ENCODE data around the gene TBC1D22A. TPM values are rescaled to one million over a fixed set of nuclear protein-coding genes. Genes with fewer than 3 reads are reported as not detected.

The TBC1D22A gene
- total RNA-seq, 4 donors from 2014 or later: 18.8 to 25.2 (median 23.1) TPM

DNA sequence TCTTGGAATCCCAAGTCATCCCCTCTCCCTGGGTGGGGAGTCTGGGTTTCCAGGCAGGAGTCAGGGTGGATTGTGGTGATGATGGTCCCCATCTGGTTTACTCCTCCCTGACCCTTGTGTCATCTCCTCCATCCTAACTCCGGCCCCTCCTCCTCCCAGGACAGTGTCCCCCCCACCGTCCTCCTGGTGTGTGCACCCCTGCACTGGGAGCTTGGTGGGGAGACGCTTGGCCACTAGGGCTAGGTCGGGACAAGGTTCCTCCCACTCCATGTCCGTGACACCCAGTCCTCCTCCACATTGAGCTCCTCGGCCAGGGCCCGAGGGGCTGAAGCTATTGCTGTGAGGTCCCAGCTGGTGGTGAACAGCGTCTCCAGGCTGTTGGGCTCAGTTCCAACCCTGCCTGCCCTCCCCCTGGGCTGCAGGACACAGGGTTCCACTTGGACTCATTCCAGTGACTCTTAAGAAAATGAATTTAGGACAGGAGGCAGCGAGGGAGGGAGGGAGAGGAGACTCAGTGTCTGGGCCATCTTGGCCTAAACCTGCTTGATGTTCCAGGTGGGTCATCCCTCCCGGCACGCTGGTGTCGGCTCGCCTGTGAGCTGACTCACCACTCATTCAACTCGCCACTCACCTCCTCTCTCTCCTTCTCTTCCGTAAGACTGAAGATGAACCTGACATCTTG is 433.2 kb downstream of the TBC1D22A start:
- intact Hi-C loops (cut with DNase I; ENCODE audit: low total_unique reads) (no loop called here), in situ Hi-C loops (cut with MboI; ENCODE audit: low sequenced_read_pairs in 4 of 4) (no loop called here)
- no peak for TF ChIP-seq POLR2A (IDR thresholded peaks at IDR 0.05)
- TF ChIP-seq, protein P1, sequence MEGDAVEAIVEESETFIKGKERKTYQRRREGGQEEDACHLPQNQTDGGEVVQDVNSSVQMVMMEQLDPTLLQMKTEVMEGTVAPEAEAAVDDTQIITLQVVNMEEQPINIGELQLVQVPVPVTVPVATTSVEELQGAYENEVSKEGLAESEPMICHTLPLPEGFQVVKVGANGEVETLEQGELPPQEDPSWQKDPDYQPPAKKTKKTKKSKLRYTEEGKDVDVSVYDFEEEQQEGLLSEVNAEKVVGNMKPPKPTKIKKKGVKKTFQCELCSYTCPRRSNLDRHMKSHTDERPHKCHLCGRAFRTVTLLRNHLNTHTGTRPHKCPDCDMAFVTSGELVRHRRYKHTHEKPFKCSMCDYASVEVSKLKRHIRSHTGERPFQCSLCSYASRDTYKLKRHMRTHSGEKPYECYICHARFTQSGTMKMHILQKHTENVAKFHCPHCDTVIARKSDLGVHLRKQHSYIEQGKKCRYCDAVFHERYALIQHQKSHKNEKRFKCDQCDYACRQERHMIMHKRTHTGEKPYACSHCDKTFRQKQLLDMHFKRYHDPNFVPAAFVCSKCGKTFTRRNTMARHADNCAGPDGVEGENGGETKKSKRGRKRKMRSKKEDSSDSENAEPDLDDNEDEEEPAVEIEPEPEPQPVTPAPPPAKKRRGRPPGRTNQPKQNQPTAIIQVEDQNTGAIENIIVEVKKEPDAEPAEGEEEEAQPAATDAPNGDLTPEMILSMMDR (IDR thresholded peaks at IDR 0.05 in 4 of 5, conservative IDR thresholded peaks at IDR 0.05 in 1 of 5): no peak
- H3K4me3 ChIP-seq: no peak overlapping the region
- H3K36me3 ChIP-seq: no peaks in the 10 kb centered on the region
- no peaks in the 10 kb centered on the region for H3K9me3 ChIP-seq
- H3K27me3 ChIP-seq: peaks cover 9 to 21% (median 19%) of the 10 kb centered on the region in 3 donors
- DNase-seq (no peak), ATAC-seq (no peak)
- H3K4me1 ChIP-seq: no peaks in the 10 kb centered on the region
- H3K27ac ChIP-seq: no peak overlapping the region

DNA sequence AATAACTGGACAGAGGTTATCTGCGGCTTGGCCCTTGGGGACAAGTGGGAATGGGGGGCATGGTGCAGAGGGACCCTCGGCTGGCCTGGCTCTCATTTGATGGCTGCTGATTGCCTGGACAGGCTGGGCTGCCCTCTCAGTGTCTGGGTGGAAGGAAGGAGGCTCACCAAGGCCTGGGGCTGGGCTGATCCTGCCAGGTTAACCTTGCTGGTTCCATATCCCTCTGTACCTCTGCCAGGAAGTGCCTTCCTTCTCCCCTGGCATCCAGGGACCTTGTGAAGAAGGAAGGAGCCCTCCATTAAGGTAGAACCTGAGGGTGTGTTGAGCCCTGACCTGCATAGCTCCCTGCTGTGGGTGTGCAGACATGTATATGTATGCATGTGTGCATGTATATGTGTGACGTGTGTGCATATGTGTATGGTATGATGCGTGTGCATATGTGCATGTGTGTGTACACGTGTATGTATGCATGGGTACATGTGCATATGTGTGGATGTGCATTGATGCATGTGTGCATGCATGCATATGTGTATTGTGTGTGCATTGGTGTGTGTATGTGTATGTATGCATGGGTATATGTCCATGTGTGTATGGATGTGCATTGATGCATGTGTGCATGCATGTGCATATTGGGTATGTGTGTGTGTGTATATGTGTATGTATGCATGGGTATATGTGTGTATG is 433.9 kb downstream of the TBC1D22A start:
- DNase-seq: no peak
- H3K27me3 ChIP-seq: peaks cover 14 to 28% (median 20%) of the 10 kb centered on the region in 3 donors
- in situ Hi-C loops (cut with MboI; ENCODE audit: low sequenced_read_pairs in 4 of 4): no loop called here

DNA sequence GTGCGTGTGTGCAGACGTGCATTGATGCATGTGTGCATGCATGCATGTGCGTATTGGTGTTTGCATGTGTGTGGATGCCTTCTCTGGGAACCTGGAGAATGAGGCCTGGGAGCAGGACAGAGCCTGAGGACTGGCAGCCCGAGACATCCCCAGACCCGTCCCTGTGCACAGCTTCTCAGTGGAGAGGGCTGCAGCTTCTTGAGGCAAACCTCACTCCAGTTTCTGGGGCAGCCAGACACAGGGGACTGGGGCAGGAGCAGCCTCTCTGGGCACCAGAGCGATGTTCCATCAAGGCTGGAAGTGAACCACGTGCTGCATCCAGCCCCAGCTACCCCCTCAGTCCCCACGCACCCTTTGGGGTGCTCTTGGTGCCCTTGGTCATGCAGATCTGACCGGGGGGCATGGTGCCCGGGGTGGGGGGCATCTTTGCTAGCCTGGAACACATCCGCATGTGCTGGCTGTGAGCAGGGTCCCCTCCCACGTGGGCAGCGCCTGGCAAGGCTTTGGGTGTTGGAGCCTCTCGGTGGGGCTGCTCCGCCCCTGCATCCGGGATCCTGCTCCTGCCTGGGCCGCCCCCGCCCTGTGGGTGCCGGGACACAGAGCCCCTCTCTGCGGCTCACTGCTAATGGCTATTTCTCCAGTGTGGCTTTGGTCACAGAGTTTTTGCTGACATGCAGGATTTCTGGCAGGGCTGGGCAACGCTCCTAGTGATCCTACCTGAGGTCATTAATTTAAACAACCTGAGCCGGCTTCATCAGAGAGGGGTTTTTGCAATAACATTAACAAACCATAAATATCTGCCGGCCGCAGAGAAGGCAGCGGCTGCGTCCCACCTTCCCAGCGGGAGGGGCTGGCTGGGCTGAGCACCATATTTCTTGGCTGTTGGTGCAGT is 434.7 kb downstream of the TBC1D22A start:
- in situ Hi-C loops (cut with MboI; ENCODE audit: low sequenced_read_pairs in 4 of 4) (no loop called here), intact Hi-C loops (cut with DNase I; ENCODE audit: low total_unique reads) (no loop called here)
- no peak for TF ChIP-seq POLR2A (IDR thresholded peaks at IDR 0.05)
- TF ChIP-seq, protein P1 (IDR thresholded peaks at IDR 0.05 in 4 of 5, conservative IDR thresholded peaks at IDR 0.05 in 1 of 5): no peak
- Histone ChIP-seq H3K36me3 (no peaks in the 10 kb centered on the region), H3K4me1 (no peaks in the 10 kb centered on the region), H3K27ac (no peak overlapping the region), H3K9me3 (no peaks in the 10 kb centered on the region), H3K27me3 (peaks cover 22 to 35% (median 28%) of the 10 kb centered on the region in 3 donors), H3K4me3 (no peak overlapping the region)
- no peak for ATAC-seq
- no peak for DNase-seq

More for the DNA sequence above, 433.9 kb downstream of the TBC1D22A start:
- no peak for TF ChIP-seq POLR2A (IDR thresholded peaks at IDR 0.05)
- TF ChIP-seq, protein P1 (IDR thresholded peaks at IDR 0.05 in 4 of 5, conservative IDR thresholded peaks at IDR 0.05 in 1 of 5): no peak
- H3K4me1 ChIP-seq: no peaks in the 10 kb centered on the region
- intact Hi-C loops (cut with DNase I; ENCODE audit: low total_unique reads): no loop called here
- H3K9me3 ChIP-seq: no peaks in the 10 kb centered on the region
- H3K4me3 ChIP-seq: no peak overlapping the region
- no peak overlapping the region for H3K27ac ChIP-seq
- no peak for ATAC-seq
- no peaks in the 10 kb centered on the region for H3K36me3 ChIP-seq

DNA sequence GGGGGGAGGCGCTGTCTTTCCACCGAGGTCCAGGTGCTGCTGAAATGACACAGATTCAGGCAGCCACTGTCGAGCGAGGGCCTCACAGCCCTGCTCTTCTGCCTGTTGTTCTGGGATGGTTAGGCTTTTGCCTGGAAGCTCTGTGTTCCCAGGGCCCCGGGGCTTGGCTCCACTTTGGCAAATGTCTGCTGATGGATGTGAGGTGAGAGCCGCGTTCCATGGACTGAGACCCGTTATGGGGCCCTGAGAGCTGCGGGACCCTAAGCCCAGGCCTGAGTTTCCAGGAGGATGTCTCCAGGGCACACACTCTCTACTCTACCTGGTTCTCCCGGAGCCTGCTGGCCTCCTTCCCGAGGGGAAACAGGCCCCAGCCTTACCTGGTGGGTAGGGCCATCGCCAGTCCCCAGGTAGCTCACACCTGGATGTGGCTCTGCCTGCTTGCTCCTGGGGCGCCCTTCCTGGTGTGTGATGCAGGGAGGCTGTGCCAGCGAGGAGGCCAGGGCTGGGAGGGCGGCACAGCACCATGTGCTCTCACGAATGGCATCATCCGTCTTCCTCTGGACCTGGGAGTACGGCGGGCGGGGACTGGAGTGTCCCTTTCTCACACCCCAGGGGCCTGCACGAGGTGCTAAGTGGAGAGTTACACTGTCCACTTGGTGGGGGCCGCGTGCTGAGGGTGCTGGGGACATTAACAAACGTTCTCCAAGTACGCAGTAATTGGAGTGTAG is 435.5 kb downstream of the TBC1D22A start:
- Histone ChIP-seq H3K27ac (no peak overlapping the region), H3K4me3 (no peak overlapping the region), H3K9me3 (no peaks in the 10 kb centered on the region), H3K27me3 (peaks cover 22 to 42% (median 28%) of the 10 kb centered on the region in 3 donors), H3K36me3 (no peaks in the 10 kb centered on the region), H3K4me1 (no peaks in the 10 kb centered on the region)
- intact Hi-C loops (cut with DNase I; ENCODE audit: low total_unique reads) (no loop called here), in situ Hi-C loops (cut with MboI; ENCODE audit: low sequenced_read_pairs in 4 of 4) (no loop called here)
- no peak for TF ChIP-seq POLR2A (IDR thresholded peaks at IDR 0.05)
- TF ChIP-seq, protein P1 (IDR thresholded peaks at IDR 0.05 in 4 of 5, conservative IDR thresholded peaks at IDR 0.05 in 1 of 5): no peak
- DNase-seq (no peak), ATAC-seq (no peak)

All from gastrocnemius medialis (tissue), 4 donors.